Activated CD4-positive, CD25-positive, alpha-beta regulatory T cell treated with anti-CD3 and anti-CD28 coated beads, Interleukin-2, amount 50 U/mL, for 24 hours (primary cell): ENCODE measurements around the gene TOR4A.
A peak's percentile ranks its signal among the peaks of the same experiment; 100 is the strongest.
"Not testable (repeated sequence)": the region's sequence is repeated elsewhere in the genome, so short reads cannot be mapped to it uniquely, and the experiment has no call there.

ENCODE experiments used
- ATAC-seq, 2 donors: fragments of 150-1000 bp; cut with Tn5 transposase; one replicate each; pipeline ENCODE4 v1.10.0; 2021; ENCODE audit warnings: mild to moderate bottlenecking in 1 of 2, moderate library complexity in 1 of 2

Gene TOR4A

DNA sequence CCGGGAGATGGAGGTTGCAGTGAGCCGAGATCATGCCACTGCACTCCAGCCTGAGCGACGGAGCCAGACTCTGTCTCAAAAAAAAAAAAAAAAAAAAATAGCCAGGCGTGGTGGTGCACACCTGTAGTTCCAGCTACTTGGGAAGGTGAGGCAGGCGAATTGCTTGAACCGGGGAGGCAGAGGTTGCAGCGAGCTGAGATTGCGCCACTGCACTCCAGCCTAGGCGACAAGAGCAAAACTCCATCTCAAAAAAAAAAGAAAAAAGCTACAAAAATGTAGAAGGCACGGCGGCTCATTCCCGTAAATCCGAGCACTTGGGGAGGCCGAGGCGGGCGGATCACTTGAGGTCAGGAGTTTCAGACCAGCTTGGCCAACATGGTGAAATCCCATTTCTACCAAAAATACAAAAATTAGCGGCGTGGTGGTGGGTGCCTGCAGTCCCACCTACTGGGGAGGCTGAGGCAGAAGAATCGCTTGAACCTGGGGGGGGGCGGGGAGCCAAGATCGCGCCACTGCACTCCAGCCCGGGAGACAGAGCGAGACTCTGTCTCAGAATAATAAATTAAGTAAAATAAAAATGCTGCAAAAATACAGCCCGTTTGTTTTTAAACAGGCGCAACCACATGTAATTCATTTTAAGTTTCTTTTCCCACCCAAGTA, 37.9 kb upstream of the TOR4A start:
- not testable (repeated sequence) for ATAC-seq

DNA sequence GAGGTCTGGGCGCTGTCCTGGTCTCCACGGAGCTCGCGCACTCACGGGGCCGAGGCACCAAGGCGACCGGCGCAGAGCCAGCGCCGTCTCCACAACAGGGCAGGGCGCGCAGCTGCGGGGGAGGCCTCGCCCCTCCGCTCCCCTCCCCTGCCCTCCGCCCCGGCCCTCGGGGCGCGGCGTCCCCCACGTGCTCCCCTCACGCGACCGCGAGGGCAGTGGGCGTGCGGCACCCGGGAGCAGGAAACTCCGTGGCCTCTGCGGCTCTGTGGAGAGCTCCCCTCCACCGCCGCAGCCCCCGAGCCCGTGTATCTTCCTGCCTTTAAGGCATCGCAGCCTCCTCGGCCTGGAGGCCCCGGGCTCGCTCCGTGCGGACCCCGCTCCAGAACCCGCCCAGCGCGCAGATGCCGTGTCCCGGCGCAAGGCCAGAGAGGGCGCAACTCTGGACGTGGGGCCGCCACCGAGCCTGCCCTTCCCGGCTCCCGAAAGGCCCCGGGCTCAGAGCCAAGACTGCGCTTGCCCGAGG, 37.1 kb upstream of the TOR4A start:
- peak; percentile 21 to 31 for ATAC-seq

DNA sequence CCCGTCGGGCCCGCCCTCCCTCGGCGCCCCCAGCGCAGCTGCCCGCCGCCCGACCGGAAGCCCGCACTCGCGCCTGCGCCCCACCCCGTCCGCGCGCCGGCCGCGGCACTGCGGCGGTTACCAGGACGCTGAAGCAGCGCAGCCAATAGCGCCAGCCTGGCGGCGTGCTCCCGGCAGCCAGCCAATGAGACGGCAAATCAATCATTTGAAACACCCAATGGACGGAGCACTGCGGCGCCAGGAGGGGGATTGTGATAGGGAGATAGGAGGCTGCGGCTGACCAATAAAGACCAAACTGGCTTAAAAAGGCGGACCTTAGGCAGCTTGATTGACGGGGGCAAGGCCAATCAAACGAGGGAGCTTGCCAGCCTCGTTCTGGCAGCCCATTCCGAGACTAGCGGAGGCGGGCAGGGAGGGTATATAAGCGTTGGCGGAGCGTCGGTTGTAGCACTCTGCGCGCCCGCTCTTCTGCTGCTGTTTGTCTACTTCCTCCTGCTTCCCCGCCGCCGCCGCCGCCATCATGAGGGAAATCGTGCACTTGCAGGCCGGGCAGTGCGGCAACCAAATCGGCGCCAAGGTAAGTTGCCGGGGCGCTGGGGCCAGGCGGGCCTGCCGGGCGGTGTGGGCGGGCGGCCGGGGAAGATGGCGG, 36.6 kb upstream of the TOR4A start, which contains the start of gene TUBB4B:
Gene TUBB4B, plus strand, starts transcription at position 447 of the 649 bp plus-strand sequence. Its CDS starts 74 bp downstream, at position 521.
- peak; percentile 85 to 86 for ATAC-seq

DNA sequence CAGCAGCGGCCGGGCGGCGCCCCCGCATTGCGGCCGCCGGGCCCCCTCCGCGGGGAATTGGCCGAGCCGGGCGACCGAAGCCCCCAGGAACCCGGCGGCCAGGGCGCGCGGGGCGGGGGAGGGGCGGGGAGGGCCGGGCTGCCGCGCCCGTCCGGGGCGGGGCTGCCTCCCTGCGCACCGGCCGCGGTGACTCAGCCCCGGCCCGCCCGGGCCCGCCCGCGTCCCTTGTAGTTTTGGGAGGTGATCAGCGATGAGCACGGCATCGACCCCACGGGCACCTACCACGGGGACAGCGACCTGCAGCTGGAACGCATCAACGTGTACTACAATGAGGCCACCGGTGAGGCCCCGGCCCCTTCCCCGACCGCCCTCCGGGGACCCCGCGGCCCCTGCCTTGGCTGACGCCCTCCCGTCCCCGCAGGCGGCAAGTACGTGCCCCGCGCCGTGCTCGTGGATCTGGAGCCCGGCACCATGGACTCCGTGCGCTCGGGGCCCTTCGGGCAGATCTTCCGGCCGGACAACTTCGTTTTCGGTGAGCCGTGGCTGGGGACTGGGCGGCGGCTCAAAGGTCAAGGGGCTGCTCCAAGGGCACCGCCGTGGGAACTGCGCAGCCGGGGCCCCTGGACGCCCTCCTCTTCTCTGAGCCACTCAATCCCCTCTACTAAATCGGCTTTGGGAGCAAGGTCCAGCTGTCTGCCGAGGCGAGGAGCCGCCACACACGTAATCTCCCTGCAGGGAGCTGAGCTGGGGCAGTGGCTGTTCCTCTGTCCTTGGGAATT, 35.8 kb upstream of the TOR4A start:
- ATAC-seq = peak; percentile 17 to 21

DNA sequence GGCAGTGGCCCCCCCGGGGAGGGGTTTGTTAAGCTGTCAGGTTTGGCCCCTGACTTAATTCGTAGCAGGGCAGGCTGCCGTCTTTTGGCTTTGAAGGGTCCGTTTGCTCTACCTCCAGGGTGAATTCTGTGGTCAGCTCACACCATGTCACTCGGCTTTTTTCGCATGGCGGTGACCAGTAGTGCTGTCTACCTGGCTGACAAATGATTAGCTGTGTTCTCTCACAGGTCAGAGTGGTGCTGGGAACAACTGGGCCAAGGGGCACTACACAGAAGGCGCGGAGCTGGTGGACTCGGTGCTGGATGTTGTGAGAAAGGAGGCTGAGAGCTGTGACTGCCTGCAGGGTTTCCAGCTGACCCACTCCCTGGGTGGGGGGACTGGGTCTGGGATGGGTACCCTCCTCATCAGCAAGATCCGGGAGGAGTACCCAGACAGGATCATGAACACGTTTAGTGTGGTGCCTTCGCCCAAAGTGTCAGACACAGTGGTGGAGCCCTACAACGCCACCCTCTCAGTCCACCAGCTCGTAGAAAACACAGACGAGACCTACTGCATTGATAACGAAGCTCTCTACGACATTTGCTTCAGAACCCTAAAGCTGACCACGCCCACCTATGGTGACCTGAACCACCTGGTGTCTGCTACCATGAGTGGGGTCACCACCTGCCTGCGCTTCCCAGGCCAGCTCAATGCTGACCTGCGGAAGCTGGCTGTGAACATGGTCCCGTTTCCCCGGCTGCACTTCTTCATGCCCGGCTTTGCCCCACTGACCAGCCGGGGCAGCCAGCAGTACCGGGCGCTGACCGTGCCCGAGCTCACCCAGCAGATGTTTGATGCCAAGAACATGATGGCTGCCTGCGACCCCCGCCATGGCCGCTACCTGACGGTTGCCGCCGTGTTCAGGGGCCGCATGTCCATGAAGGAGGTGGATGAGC, 35.0 kb upstream of the TOR4A start:
- no peak for ATAC-seq

DNA sequence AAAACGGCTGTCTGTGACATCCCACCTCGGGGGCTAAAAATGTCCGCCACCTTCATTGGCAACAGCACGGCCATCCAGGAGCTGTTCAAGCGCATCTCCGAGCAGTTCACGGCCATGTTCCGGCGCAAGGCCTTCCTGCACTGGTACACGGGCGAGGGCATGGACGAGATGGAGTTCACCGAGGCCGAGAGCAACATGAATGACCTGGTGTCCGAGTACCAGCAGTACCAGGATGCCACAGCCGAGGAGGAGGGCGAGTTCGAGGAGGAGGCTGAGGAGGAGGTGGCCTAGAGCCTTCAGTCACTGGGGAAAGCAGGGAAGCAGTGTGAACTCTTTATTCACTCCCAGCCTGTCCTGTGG, 34.3 kb upstream of the TOR4A start:
- not testable (repeated sequence) for ATAC-seq

DNA sequence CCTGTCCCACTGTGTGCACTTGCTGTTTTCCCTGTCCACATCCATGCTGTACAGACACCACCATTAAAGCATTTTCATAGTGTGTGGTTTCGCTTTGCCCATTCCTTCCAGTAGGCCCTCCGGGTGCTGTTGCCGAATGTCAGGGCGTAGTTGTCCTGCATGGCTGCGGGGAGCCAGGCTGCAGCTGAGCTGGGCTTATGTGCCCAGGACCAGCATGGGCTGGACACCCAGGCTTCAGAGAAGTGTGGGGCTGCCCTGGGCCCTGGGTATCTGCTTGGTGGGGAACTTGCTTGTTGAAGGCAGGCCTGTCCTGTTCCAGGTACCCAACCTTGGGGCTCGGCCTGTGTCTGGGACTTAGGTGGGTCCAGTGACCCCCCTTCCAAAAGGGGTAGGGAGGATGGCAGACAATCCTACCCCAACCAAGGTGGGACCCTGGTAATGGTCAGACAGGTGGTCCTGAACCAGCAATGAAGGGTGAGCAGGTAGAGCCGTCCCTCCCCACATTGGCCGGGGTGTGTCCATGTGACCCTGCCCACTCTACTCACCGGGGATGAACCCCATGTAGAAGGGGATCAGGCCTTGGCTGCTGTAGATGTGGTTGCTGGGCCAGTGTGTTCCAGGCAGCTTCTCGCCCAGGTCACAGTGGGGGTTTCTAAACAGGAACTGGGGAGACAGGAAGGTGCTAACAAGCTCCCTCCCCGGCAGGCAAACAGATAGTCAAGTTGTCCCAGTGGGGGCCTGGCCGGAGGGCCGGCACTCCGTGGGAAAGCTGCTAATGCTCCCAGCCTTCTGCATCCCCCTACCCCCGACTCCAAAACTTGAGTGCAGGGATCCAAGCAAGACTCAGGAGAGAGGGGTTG, 33.7 kb upstream of the TOR4A start:
- no peak for ATAC-seq

DNA sequence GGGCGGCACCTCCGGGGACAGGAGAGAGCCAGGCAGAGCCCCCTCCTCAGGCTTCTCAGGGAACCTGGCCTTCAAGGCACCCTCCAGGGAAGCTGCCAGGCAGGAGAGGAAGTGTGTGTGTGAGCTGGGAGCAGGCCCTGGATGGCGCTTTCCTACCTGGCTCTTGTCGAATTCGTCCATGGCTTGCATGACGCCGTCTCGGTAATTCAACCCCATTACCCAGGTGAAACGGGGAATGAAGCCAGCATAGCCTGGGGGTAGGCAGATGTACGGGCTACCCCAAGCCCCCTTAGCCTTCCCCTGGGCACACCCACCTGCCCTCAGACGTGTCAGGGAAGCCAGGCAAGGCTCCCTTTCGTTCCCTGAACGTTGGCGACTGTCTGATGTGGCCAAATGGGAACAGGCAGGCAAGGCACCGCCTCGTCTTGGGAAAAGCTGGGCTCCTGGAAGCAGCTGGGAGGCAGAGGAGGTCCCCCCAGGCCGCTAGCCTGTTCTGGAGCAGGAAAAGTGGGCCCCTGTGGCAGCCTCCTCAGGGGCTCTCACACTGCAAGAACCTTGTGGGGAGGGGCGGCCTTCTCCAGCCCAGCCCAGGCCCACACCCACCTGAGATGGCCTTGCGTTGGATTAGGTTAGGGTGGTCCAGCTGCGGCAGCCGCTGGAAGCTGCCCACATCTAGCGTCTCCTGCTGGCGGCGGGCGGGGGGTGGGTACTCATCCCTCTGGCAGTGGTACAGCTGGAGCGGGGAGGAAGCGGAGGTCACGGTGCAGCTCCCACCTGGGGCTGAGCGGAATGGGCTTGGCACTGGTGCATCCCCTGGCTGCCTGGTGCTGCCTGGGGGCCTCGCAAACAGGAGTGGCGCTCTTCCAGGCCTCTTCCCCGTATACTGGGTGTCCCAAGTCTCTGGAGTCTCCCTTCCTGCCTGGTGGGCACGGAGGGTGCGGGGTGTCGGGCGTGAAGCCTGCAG, 32.8 kb upstream of the TOR4A start:
- ATAC-seq = no peak

DNA sequence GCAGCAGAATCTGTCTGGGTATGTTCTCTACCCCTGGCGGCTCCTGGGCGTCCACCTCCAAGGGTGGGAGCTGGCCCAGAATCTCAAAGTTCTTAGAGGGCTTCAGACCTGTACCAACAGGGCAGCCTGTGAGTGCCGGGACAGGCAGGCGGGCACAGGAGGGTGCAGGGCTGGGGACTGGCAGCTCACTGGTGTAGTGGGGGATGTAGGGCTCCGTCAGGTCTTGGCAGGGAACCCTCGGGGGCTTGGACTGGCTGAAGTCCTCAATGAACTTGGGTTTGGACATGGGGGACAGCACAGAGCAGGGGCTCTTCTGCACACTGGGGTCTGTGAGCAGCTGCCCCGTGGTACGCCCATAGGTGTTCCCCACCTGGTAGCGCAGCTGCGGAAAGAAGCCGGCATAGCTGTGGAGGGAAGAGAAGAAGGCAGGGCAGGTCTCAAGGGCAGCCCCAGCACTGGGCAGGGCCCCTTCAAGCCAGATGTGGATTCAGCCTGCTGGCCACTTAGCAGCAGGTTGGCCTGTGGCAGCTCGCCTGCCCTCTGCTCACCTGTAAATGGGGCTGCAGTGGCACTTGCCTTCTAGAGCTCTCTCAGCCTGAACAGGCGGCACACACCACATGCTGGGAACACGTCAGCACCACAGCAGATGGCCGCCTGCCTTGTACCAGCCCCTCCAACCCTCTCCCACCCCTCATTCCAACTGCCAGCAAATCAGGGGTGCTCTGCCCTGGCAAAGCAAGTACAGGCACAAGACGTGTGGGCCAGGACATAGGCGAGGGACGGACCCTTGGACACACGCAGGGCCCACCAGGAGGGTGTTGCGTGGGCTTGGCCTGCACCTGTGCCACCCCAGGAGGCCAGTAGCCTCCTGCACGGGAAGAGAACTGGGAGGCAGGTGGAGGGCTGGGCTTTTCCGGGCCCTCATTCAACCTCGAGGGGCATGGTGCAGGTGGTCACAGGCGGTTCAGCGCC, 31.8 kb upstream of the TOR4A start:
- no peak for ATAC-seq

DNA sequence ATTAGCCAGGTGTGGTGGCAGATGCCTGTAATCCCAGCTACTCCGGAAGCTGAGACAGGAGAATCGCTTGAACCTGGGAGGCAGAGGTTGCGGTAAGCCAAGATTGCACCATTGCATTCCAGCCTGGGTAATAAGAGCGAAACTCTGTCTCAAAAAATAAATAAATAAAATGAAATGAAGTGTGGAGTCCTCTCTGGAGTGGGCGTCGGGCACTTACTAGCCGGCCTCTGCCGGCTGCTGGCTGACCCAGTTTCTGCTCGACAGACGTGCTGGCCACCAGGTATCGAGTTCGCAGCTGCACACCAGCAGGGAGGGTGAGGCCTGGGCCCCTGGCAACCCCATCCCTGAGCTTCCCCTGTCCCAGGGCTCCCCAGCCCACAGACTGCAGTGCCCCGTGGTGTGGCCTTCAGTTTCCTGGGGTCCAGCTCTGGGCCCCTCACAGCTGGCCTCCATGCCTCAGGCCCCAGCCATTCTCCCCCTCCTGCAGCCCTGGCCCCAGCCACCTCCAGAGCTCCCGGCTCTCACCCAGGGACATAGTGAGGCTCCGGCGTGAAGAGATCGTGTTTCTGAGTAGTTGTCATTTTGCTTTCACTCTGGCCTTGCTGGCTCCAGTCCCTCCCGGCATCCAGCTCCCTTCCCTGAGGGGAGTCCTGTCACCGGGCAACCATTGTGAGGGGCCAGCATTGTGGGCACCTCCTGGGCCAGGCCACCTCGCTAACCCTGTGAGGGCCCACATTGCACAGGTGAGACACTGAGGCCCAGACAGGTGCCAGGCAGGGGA, 30.2 kb upstream of the TOR4A start:
- ATAC-seq = no peak

DNA sequence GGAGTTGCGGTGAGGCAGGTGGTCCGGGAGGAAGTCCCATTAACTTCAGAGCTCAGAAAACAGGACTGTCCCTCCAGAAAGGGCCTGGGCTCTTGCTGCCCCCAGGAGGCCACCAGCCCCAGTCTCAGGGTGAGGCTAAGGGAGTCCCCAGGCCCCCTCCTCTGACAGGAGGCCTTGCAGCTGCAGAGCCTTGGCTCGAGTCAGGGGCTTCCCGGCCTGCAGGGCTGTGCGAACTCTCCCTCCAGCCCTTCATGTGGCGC, 29.7 kb upstream of the TOR4A start:
- ATAC-seq = no peak

DNA sequence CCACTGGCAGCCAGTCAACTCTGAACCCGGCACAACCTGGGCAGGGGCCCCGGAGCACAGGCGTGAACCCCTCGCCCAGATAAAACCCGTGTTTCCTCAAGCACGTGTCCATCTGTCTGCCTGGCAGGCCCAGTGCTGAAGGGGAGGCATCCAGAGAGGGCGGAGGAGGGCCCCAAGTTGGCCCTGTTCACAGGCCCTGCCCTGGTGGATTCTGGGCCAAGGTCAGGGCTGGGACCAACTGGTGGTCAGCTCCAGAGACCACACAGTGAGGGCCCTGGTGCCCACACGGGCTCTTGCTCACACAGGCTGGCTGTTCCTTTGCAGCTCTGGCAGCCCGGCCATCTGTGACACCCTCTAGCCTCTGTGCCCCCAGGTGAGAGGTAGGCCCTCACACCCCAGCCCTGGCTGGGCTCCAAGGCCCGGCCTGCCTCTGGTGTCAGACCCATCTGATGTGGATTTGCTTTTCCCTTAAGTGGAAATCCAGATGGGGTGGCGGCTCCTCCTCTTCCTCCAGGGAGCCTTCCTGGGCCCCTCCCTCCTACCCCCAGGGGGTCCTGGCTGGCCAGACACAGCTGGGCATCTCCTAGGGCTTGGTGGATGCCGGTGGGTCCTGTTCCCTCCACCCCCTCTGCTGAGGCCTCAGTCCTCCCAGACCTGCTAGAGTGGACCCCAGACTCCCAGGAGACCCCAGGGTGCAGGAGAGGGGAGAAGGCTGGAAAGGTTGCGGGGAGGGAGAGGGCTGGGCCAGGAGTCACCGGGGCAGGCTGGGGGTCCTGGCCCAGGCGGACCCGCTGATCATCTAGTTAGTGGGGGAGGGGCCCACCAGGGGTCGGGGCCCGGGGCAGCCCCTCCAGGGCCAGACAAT, 27.0 kb upstream of the TOR4A start:
- ATAC-seq = no peak

DNA sequence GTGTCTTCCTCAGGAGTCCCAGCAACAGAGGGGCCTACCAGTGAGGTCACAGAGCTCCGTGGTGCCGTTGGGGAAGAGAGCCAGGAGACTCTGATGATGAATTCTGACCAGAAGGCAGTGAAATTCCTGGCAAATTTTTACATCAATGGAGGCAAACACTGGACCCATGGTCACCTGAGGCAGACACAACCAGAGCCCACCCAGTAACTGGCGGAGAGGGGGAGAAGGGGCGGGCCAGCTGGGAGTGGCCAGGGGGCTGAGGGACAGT, 26.4 kb upstream of the TOR4A start, which contains the start of gene STPG3:
Gene STPG3, plus strand, starts transcription at position 93 of the 268 bp plus-strand sequence. Its CDS starts 1 bp downstream, at position 94.
- no peak for ATAC-seq

DNA sequence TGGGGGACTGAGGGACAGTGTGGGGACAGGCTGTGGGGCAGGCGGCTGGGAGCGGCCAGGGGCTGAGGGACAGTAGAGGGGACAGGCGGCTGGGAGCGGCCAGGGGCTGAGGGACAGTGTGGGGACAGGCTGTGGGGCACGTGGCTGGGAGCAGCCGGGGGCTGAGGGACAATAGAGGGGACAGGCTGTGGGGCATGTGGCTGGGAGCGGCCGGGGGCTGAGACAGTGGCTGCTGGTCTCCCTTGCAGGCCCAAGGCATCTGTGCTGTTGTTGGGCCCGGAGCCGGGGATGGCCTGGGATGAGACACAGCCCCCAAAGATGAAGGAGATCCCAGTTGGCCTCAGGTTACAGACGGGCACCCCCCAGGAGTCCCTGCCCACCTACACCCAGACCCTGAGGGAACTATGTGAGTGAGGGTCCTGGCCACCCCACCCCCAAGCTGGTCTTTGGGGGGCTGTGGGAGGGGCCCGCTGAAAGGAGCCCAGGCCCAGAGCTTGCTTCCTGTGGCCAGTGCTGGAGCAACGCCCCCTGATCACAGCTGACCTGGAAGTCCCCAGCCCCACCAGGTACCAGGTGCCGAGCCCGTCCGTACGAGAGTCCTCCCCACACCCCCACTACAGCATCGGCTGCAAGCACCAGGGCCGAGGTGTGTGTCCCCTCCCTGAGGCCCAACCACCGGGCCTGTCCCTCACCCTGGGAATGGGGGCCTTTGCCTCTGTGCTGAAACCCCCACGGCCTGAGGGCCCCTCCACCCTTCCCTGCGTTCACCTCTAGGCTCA, 25.8 kb upstream of the TOR4A start:
- ATAC-seq = no peak

DNA sequence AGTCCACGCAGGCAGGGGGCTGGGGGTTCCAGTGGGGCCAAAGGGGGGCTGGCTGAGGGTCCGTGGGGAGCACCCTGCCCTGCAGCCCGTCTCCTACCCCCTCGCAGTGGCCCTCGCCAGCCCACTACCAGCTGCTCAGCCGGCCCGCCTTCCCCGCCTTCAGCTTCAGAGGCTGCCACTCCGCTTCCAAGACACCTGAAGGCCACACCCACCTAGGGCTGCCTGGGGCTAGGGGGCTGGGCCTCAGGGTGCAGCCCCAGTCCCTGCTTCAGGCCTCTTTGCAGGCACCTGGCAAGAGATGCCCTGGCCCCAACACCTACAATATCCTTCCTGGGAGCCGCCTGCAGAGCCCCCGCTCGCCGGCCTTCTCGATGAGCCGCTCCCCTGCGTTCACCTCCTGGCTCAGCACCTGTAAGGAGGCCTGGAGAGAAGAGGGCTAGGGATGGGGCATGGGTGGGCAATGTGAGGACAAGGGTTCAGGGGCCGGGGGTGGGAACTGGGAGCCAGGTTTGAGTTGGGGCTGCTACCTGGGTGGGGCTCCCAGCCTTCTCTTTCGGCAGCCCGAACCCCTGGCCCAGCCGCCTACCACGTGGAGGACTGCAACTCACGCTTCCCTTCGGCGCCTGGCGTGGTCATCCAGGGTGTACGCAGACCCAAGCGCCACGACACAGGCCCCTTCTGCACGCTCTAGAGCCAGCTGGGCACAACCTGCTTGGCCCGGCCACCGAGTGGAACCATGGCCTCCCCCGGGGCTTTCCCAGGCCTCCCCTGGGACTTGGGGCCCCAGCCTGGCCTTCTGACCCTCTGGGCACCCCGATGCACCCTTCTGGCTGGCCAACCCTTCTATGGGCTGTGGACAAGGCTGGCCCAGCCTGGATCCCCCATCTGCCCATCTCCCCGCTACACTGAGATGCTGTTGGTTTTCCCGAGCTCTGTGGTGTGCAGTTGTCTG, 24.7 kb upstream of the TOR4A start:
- ATAC-seq = no peak
